Calu3 (cell line): ENCODE results near the gene DHX36. TPM values are rescaled to one million over a fixed set of nuclear protein-coding genes. Genes with fewer than 3 reads are reported as not detected.
A peak's percentile ranks its signal among the peaks of the same experiment; 100 is the strongest.

ENCODE experiments used
- BruUV-seq: library from RNA; stranded (reverse); fragments of 400-500 nt; replicated peaks from 2 replicates; lab custom pipeline; 2021; lab: Mats Ljungman, UMichigan
- CTCF ChIA-PET: fragments of 300-600 bp; sonication (Branson Sonifier 250); formaldehyde crosslinking; loops from one replicate; lab custom pipeline; 2022; ENCODE audit warnings: antibody characterized with exemption; lab: Charles Lee
- DNase-seq: peaks from one replicate; pipeline ENCODE4 v3.0.0; 2022
- H3K27ac Mint-ChIP-seq: one replicate; pipeline ENCODE4 v1.8.0; 2022; ENCODE audit warnings: mixed read lengths; ENCODE audit not compliant: unreplicated experiment
- H3K27me3 Mint-ChIP-seq: one replicate; pipeline ENCODE4 v1.8.0; 2022; ENCODE audit warnings: mixed read lengths; ENCODE audit not compliant: unreplicated experiment
- H3K36me3 Mint-ChIP-seq: one replicate; pipeline ENCODE4 v1.8.0; 2022; ENCODE audit warnings: mild to moderate bottlenecking, moderate library complexity, mixed read lengths; ENCODE audit not compliant: insufficient read depth, unreplicated experiment
- H3K4me1 Mint-ChIP-seq: one replicate; pipeline ENCODE4 v1.8.0; 2022; ENCODE audit warnings: mild to moderate bottlenecking, low read depth, mixed read lengths; ENCODE audit not compliant: unreplicated experiment
- H3K4me3 Mint-ChIP-seq: one replicate; pipeline ENCODE4 v1.8.0; 2022; ENCODE audit warnings: mild to moderate bottlenecking, low read depth, moderate library complexity, mixed read lengths; ENCODE audit not compliant: unreplicated experiment
- H3K9me3 Mint-ChIP-seq: one replicate; pipeline ENCODE4 v1.8.0; 2022; ENCODE audit warnings: low read depth, mixed read lengths; ENCODE audit not compliant: unreplicated experiment
- intact Hi-C: fragments of 100-400 bp; cut with micrococcal nuclease; formaldehyde crosslinking; loops from one replicate; pipeline ENCODE4 v1.10.0; 2022; ENCODE audit not compliant: unreplicated experiment
- total RNA-seq: library from RNA; stranded (reverse); gene quantifications from 2 replicates; pipeline ENCODE4 v1.2.3, GENCODE V29; 2022
- TF ChIP-seq, protein P1 (sequence below): fragments of 200-600 bp; IDR thresholded peaks from one replicate; pipeline ENCODE4 v1.8.0; 2022; ENCODE audit warnings: antibody characterized with exemption; ENCODE audit not compliant: unreplicated experiment

Gene DHX36
- total RNA-seq, 1 experiment from 2014 or later, result 127 TPM

DNA sequence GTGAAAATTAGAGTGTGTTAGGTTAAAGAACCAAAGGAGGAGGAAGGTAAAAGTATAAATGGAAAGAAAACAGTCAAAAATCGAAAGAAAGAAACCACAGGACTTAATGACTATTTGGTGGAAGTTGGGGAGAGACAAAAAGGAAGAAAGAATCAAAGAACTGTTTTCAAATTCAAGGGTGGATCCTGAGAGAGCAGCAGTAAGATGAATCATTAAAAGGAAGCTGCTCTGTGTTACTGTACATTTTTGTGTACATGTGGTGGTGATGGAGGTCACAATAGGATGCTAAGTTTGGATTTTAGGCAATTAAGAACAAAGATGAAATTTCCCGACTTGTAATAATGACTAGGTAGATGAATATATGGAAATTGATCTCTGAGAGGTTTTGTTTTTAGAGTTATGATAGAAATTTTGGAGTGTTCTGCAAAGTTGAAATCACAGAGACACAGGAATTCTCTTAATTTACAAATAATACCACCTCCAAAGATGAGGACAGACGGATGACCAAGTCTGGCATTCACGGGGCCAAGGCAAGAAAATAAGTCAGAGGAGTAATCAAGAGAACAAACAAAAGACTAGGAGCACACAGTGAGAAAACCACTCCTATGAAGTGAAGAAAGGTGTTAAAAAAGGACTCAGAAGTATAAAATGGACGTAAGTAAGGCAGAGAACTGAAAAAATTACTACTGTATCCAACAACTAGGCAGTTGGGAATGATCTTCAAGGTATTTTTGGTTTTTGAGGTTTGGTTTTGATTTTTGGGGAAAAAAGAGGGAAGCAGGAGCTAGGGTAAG is 7.1 kb downstream of the DHX36 start:
- TF ChIP-seq, protein P1, sequence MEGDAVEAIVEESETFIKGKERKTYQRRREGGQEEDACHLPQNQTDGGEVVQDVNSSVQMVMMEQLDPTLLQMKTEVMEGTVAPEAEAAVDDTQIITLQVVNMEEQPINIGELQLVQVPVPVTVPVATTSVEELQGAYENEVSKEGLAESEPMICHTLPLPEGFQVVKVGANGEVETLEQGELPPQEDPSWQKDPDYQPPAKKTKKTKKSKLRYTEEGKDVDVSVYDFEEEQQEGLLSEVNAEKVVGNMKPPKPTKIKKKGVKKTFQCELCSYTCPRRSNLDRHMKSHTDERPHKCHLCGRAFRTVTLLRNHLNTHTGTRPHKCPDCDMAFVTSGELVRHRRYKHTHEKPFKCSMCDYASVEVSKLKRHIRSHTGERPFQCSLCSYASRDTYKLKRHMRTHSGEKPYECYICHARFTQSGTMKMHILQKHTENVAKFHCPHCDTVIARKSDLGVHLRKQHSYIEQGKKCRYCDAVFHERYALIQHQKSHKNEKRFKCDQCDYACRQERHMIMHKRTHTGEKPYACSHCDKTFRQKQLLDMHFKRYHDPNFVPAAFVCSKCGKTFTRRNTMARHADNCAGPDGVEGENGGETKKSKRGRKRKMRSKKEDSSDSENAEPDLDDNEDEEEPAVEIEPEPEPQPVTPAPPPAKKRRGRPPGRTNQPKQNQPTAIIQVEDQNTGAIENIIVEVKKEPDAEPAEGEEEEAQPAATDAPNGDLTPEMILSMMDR, result no peak
- H3K4me3 Mint-ChIP-seq, result no peak overlapping the region
- peaks cover 16% of the 10 kb centered on the region for H3K4me1 Mint-ChIP-seq
- H3K36me3 Mint-ChIP-seq, result peaks cover 41% of the 10 kb centered on the region
- H3K9me3 Mint-ChIP-seq, result no peaks in the 10 kb centered on the region
- H3K27ac Mint-ChIP-seq, result peak overlapping the region; percentile 0
- BruUV-seq, result no TSS peak
- DNase-seq, result no peak
- CTCF ChIA-PET, result no interaction called here
- intact Hi-C loops, result no loop called here
- no peaks in the 10 kb centered on the region for H3K27me3 Mint-ChIP-seq

DNA sequence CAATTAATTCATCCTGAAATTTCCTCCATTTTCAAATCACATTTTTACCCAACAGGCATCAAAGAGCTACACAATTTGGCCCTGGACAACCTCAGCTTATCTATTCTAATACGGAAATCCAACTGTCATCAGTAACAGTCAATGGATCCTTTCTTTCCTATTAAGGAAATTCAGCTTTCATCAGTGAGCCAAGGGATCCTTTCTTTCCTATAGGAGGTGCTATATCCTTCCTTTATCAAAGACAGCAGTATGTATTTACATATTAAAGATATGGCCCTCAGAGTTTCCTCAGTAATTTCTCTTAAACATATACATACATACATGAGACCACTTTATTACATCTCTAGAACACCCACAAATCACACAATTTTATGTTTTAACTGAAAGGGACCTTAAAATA is 10.1 kb downstream of the DHX36 start:
- BruUV-seq, result no TSS peak
- H3K27ac Mint-ChIP-seq, result no peak overlapping the region

DNA sequence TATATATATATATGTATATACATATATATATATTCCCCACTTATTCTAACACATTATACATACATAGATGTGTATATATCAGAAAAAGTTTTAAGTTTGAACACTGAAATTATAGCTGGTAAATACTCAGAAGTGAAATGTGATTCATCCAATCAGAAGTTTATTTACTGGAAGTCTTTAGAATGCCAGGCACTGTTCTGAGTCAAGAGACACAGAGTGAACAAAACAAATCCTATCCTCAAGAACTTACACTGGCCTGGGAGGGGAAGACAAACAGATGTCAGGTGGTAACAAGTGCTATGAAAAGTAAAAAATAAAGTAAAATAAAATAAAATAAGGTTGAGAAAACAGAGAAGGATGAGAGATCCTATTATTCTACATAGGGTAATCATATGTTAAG is 13.4 kb downstream of the DHX36 start:
- Mint-ChIP-seq H3K4me3 (no peak overlapping the region), H3K36me3 (peaks cover 72% of the 10 kb centered on the region), H3K9me3 (no peaks in the 10 kb centered on the region), H3K4me1 (peaks cover 6% of the 10 kb centered on the region), H3K27me3 (no peaks in the 10 kb centered on the region), H3K27ac (no peak overlapping the region)
- TF ChIP-seq, protein P1, result no peak
- CTCF ChIA-PET, result no interaction called here
- DNase-seq, result no peak
- BruUV-seq, result no TSS peak
- intact Hi-C loops, result no loop called here

More for the DNA sequence above, 10.1 kb downstream of the DHX36 start:
- no peaks in the 10 kb centered on the region for H3K9me3 Mint-ChIP-seq
- TF ChIP-seq, protein P1, result no peak
- peaks cover 22% of the 10 kb centered on the region for H3K4me1 Mint-ChIP-seq
- no peaks in the 10 kb centered on the region for H3K27me3 Mint-ChIP-seq
- CTCF ChIA-PET, result interaction anchor here (0.5 to 1.5 kb wide), 2 partner anchors 73 to 1543 kb away, joined by 3 to 4 read pairs; no protein-coding TSS in a partner anchor
- DNase-seq, result no peak
- intact Hi-C loops, result no loop called here
- no peak overlapping the region for H3K4me3 Mint-ChIP-seq
- H3K36me3 Mint-ChIP-seq, result peaks cover 50% of the 10 kb centered on the region

DNA sequence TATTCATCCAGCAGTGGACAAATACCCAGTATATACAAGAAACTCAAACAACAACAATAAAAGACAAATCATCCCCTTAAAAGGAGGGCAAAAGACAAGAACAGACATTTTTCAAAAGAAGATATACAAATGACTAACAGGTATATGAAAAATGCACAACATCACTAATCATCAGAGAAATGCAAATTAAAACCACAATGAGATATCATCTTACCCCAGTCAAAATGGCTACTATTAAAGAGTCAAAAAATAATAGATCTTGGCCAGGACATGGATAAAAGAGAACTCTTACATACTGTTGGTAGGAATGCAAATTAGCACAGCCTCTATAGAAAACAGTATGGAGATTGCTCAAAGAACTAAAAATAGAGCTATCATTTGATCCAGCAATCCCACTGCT is 16.9 kb downstream of the DHX36 start:
- no TSS peak for BruUV-seq
- no peaks in the 10 kb centered on the region for H3K9me3 Mint-ChIP-seq
- intact Hi-C loops, result no loop called here
- CTCF ChIA-PET, result no interaction called here
- peaks cover 60% of the 10 kb centered on the region for H3K36me3 Mint-ChIP-seq
- no peak for DNase-seq
- TF ChIP-seq, protein P1, result no peak
- H3K27me3 Mint-ChIP-seq, result no peaks in the 10 kb centered on the region
- H3K4me1 Mint-ChIP-seq, result peaks cover 6% of the 10 kb centered on the region
- no peak overlapping the region for H3K4me3 Mint-ChIP-seq
- H3K27ac Mint-ChIP-seq, result no peak overlapping the region
